ENCODE data around the gene SNRNP200. TPM values are rescaled to one million over a fixed set of nuclear protein-coding genes. Genes with fewer than 3 reads are reported as not detected.

Gene SNRNP200
- total RNA-seq, 1 donor from 2014 or later: 208 TPM

DNA sequence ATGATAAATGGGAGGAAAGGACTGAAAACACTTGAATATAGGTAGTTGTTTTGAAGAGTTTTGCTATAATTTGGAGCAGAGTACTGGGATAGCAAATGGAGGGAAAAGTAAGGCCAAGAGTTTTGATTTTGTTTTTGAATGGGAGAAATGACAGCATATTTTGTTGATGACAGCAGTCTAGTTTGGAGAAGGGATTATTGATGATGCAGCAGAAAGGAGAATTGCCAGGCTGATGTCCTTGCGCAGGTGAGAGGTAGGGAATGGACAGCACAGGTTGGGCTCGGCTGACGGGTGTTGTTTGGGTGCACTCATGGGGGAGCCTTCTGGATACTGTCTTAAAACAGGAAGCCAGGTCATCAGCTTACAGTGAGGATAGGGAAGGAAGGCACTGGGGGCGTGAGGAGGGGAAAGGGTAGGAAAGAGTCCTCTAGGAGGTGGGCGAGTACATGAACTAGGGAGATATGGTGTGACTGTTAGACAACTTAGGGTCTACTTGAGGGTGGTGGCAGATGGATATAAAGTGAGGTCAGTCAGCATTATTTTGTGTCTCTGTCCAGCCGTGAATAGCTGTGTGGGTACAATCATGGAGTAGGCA lies 40.6 kb upstream of the SNRNP200 start:
- DNase-seq (no peak), ATAC-seq (ENCODE audit: low read depth) (no peak)
- H3K9me3 Mint-ChIP-seq: no peaks in the 10 kb centered on the region
- H3K27me3 Mint-ChIP-seq: no peaks in the 10 kb centered on the region
- TF ChIP-seq, protein P1, sequence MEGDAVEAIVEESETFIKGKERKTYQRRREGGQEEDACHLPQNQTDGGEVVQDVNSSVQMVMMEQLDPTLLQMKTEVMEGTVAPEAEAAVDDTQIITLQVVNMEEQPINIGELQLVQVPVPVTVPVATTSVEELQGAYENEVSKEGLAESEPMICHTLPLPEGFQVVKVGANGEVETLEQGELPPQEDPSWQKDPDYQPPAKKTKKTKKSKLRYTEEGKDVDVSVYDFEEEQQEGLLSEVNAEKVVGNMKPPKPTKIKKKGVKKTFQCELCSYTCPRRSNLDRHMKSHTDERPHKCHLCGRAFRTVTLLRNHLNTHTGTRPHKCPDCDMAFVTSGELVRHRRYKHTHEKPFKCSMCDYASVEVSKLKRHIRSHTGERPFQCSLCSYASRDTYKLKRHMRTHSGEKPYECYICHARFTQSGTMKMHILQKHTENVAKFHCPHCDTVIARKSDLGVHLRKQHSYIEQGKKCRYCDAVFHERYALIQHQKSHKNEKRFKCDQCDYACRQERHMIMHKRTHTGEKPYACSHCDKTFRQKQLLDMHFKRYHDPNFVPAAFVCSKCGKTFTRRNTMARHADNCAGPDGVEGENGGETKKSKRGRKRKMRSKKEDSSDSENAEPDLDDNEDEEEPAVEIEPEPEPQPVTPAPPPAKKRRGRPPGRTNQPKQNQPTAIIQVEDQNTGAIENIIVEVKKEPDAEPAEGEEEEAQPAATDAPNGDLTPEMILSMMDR (IDR thresholded peaks at IDR 0.05): no peak
- POLR2A ChIA-PET: interaction anchor here (2.4 kb wide), 1 partner anchor 11 kb away, joined by 20 read pairs; the partner anchor contains the start of gene NCAPH
- H3K36me3 Mint-ChIP-seq (ENCODE audit: low read depth): no peaks in the 10 kb centered on the region
- H3K4me3 Mint-ChIP-seq: no peak overlapping the region
- H3K4me1 Mint-ChIP-seq: peaks cover 41% of the 10 kb centered on the region
- CTCF ChIA-PET: interaction anchor here (1.0 kb wide), 1 partner anchor 166 kb away, joined by 3 read pairs; no protein-coding TSS in a partner anchor
- intact Hi-C loops (cut with micrococcal nuclease): loop anchor here (2.0 kb wide), 1 partner anchor 41 kb away; the partner anchor contains the start of gene SNRNP200
- H3K27ac Mint-ChIP-seq: no peak overlapping the region

DNA sequence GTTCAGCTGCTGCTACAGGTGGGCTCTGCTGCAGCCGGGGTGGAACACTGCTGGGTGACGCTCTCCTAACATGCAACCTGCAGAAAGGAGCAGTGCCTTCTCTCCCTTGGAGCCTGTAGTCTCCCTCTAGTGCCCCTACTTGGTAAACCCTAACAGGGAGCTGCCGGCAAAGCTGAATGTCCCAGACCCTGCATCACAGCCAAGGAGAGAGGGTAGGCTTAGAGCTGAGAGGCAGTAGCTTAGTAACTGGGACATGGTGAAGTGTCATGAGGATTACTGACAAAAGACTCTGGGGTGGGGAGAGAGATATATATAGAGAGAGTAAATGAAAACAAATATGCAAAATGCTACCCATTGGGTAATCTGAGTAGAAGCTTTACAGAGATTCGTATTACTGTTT lies 40.1 kb upstream of the SNRNP200 start:
- TF ChIP-seq, protein P1 (IDR thresholded peaks at IDR 0.05): no peak
- CTCF ChIA-PET: no interaction called here
- Mint-ChIP-seq H3K27ac (no peak overlapping the region), H3K4me3 (no peak overlapping the region), H3K9me3 (no peaks in the 10 kb centered on the region), H3K36me3 (ENCODE audit: low read depth) (no peaks in the 10 kb centered on the region), H3K27me3 (no peaks in the 10 kb centered on the region), H3K4me1 (peaks cover 41% of the 10 kb centered on the region)
- no peak for DNase-seq
- POLR2A ChIA-PET: interaction anchor here (1.7 to 2.4 kb wide), 3 partner anchors 10 to 40 kb away, joined by 11 to 20 read pairs (median 12); partner anchors contain the start of genes ITPRIPL1, NCAPH and SNRNP200
- no peak for ATAC-seq (ENCODE audit: low read depth)
- intact Hi-C loops (cut with micrococcal nuclease): loop anchor here (2.0 kb wide), 1 partner anchor 41 kb away; the partner anchor contains the start of gene SNRNP200

DNA sequence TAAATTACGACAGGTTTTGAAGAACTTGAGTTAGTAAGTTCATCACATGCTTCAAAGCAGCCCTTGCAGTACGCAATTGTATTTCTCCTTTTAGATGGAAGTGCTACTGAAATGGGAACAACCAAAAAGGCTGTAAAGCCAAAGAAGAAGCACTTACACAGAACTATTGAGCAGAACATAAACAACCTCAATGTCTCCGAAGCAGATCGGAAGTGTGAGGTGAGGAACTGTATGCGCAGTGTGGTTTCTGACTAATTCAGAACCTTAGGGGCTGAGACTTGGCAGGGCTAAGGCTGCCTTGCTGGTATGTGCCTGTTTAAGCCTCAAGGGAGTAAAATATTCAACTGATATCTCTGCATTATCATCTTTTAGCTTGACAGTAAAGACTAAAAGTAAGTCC lies 38.7 kb upstream of the SNRNP200 start:
- Mint-ChIP-seq H3K4me3 (no peak overlapping the region), H3K27me3 (no peaks in the 10 kb centered on the region), H3K9me3 (no peaks in the 10 kb centered on the region), H3K36me3 (ENCODE audit: low read depth) (no peaks in the 10 kb centered on the region), H3K4me1 (peaks cover 41% of the 10 kb centered on the region), H3K27ac (peak overlapping the region; percentile 82)
- CTCF ChIA-PET: no interaction called here
- DNase-seq (no peak), ATAC-seq (ENCODE audit: low read depth) (peak; percentile 99)
- POLR2A ChIA-PET: interaction anchor here (0.6 to 3.5 kb wide), 7 partner anchors 9 to 193 kb away, joined by 3 to 22 read pairs (median 11); partner anchors contain the start of genes ARID5A, ITPRIPL1, NCAPH and SNRNP200
- TF ChIP-seq, protein P1 (IDR thresholded peaks at IDR 0.05): no peak
- intact Hi-C loops (cut with micrococcal nuclease): loop anchor here (1.0 to 2.0 kb wide), 3 partner anchors 8 to 39 kb away; partner anchors contain the start of gene SNRNP200

DNA sequence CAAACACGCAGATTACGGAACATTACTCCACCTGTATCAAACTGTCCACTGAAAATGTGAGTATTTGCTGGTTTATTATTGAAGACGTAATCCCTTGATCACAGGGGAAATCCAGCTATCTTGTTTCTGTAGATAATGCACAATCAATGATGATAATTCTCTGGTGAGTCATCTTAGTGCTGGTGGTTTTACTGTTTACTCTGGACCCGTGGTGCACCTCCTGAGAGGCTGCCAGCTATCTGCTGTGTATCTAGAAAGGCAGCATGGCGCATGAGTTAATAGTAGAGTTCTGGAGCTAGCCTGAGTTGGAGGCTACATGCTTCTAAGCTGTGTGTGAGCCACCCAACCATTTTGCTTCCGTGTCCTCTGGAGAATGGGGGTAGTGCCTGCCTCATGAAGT lies 36.7 kb upstream of the SNRNP200 start:
- no peak for DNase-seq
- H3K9me3 Mint-ChIP-seq: no peaks in the 10 kb centered on the region
- ChIA-PET CTCF (interaction anchor here (1.3 kb wide), 1 partner anchor 21 kb away, joined by 5 read pairs; no protein-coding TSS in a partner anchor), POLR2A (interaction anchor here (1.7 to 3.5 kb wide), 2 partner anchors 17 to 21 kb away, joined by 6 to 22 read pairs; partner anchors contain the start of gene ITPRIPL1)
- intact Hi-C loops (cut with micrococcal nuclease): no loop called here
- no peaks in the 10 kb centered on the region for H3K36me3 Mint-ChIP-seq (ENCODE audit: low read depth)
- TF ChIP-seq, protein P1 (IDR thresholded peaks at IDR 0.05): no peak
- H3K27me3 Mint-ChIP-seq: no peaks in the 10 kb centered on the region
- H3K4me1 Mint-ChIP-seq: peaks cover 49% of the 10 kb centered on the region
- peak overlapping the region; percentile 41 for H3K27ac Mint-ChIP-seq
- ATAC-seq (ENCODE audit: low read depth): no peak
- no peak overlapping the region for H3K4me3 Mint-ChIP-seq

DNA sequence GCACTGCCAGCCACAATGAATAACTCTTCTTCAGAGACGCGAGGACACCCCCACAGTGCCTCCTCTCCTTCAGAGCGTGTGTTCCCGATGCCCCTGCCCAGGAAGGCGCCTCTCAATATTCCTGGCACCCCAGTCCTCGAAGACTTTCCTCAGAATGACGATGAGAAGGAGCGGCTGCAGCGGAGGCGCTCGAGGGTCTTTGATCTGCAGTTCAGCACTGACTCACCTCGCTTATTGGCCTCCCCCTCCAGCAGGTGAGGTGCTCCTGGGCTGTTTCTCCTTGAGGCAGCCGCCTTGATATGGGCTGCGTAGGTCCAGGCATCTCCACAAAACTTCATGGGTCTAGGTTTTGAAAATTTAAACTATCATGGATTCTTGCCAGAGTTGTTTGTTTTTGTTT lies 36.3 kb upstream of the SNRNP200 start:
- intact Hi-C loops (cut with micrococcal nuclease): no loop called here
- Mint-ChIP-seq H3K27ac (no peak overlapping the region), H3K27me3 (no peaks in the 10 kb centered on the region), H3K36me3 (ENCODE audit: low read depth) (no peaks in the 10 kb centered on the region), H3K4me3 (no peak overlapping the region), H3K4me1 (peaks cover 53% of the 10 kb centered on the region), H3K9me3 (no peaks in the 10 kb centered on the region)
- ChIA-PET POLR2A (interaction anchor here (1.7 to 3.5 kb wide), 2 partner anchors 16 to 20 kb away, joined by 6 to 22 read pairs; partner anchors contain the start of gene ITPRIPL1), CTCF (interaction anchor here (1.3 kb wide), 1 partner anchor 21 kb away, joined by 5 read pairs; no protein-coding TSS in a partner anchor)
- ATAC-seq (ENCODE audit: low read depth) (no peak), DNase-seq (no peak)
- TF ChIP-seq, protein P1 (IDR thresholded peaks at IDR 0.05): no peak

Data from activated B cell treated with CpG ODN at 0.5 μM for 24 hours (primary cell).